Suppressor macrophage treated with lipopolysaccharide for 1 hour (primary cell): ENCODE measurements around the gene UBN1.
"Not testable (repeated sequence)": the region's sequence is repeated elsewhere in the genome, so short reads cannot be mapped to it uniquely, and the experiment has no call there.

Experiments used
- DNase-seq, 3 donors: peaks; one replicate each; pipeline ENCODE4 v3.0.0-alpha.2; 2020 to 2022

Gene UBN1

DNA sequence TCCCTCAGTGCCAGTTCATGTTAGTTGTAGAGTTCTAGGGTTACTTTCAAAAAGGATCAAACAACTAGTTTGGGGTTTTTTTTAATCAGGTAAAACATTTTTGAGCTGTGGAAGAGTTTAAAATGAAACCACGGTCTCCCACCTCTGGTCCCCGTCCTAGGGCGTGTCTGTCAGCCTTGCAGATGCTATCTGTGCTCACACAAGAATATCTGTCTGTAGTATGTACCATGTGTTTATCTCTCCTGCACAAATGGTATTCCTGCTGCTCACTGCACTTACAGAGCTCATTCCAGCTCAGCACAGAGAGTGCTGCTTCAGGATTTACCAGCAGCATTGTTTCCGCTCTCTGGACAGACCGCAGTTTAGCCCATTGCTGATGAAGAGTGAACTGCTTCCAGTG lies 38.9 kb downstream of the UBN1 start:
- no peak for DNase-seq

- no peak for DNase-seq
These were observed 41.3 kb downstream of the UBN1 start for GRCh38 chr16:4888428-4889135.

- DNase-seq, result no peak
These were observed 42.7 kb downstream of the UBN1 start for GRCh38 chr16:4890026-4890425.

- DNase-seq, result no peak
These were observed 43.4 kb downstream of the UBN1 start for GRCh38 chr16:4890686-4891085.

DNA sequence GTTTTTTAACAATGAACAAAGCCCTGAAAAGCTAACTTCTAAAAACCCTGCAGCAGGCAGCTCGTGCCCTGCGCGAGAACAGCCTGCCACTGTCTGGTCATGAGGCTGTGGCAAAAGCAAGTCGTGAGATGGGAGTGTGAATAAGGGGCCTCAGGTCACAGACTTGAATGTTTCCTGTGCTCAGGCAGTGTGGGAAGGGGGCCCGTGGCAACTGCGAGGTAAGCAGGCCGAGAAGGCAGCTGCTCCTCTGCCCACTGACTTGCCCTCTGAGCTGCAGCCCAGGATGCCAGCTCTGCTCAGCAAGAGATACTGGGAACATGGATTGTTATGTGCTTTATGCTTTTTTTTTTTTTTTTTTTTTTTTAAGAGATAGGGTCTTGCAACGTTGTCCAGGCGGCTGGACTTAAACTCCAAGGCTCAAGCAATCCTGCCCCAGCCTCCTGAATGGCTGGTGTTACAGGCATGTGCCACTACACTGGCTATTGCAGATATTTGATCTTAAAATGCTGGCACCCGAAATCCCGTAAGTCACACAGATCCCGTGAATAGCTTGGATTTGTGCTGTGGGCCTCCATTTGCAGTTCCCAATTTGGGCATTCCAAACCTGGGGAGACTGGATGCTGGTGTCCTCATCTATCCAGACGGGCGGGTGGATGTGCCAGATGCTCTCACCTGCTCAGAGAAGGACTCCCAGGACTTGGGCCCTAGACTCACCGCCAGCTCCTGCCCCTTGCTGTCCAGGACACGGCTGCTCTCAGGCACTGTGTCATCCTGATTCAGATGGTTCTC lies 44.0 kb downstream of the UBN1 start:
- DNase-seq, result no peak

DNA sequence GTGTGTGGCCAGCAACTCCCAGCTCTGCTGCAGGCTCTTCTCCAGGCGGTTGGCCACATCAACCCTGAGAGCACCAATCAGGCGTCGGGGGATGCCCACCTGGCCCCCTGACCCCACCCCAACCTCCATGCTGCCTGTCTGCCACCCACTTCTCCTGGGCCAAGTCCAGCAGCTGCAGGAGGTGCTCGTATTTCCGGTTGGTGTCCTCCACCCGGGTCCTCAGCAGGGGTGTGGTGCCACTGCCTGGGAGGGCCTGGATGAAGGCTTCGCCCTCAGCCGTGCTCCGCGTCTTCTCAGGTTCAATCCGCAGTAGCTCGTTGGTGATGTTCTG lies 44.6 kb downstream of the UBN1 start:
- no peak for DNase-seq

DNA sequence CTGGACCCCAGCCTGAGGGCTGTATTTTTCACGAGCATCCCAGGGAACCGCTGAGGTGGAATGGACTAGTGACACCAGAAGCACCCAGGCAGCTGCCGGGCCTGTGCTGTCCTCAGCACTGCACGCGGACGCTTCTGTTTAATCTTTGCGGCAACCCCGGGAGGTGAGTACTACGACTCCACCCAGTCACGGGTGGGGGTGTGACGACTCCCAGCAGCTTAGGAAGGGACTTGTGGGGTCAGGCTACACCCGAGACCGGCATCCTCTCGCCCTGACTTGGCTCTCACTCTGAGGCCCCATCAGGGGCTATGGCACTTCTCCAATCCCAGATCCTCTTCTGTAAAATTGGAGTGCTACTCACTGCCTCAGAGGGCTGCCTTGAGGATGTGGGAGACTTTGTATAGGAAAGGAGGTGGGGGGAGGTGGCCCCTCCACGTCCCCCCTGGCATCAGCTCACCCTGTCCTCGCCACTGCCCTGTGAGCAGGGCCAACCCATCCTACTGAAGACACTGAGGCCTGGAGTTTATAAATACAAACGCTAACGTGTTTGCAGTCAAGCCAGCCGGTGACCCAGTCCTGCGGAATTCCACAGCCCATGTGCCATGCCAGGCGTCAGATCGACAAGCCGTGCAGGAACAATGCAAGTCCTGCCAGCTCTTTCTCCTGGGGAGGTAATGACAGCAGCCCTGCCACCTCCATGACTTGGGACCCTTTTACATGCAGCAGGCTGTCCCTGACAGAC lies 45.3 kb downstream of the UBN1 start:
- DNase-seq, result peak in 1 of 3 donors; percentile 4

GRCh38 chr16:4893103-4893862 lies 46.0 kb downstream of the UBN1 start:
- DNase-seq, result peak in 1 of 3 donors; percentile 10

DNA sequence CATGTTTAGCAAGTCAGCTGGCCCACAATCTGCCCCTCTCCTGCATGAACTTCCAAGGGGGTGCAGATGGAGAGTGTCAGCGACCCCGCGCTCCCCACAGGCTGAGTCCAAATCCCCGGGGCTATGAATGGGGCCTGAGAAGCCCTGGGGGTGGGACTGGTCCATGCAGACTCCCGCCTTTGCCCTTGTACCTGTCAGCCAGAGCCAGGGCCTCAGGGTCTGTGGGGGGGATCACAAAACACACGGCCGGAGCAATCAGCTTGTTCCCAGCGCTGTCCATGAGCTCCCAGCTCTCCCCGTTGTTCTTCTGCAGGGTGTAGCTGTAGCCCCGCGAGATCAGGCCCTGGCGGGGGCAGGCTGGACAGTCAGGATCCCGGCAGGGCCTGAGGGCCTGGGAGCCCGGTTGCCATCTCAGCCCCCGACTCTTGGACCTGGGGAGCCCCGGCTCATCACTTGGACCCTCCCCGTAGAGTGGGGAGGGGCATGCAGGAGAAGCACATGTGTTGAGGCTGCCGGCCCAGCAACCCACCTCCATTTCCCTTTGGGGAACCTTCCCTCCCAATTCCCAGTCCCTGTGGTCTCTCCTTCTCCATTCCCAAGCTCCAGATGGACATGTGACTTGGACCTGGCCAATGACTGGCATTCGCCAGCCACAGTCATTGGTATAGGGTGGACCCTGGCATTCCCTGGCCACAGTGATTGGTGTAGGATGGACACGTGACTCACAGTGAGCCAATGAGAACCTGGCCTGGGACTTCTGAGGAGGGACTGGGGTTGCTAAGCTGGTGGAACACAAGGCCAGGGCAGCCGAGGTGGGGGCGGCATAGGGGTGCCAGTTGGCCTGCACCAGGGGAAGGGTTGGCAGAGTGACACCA lies 47.2 kb downstream of the UBN1 start:
- peak in 2 of 3 donors; percentile 5 to 17 for DNase-seq

DNA sequence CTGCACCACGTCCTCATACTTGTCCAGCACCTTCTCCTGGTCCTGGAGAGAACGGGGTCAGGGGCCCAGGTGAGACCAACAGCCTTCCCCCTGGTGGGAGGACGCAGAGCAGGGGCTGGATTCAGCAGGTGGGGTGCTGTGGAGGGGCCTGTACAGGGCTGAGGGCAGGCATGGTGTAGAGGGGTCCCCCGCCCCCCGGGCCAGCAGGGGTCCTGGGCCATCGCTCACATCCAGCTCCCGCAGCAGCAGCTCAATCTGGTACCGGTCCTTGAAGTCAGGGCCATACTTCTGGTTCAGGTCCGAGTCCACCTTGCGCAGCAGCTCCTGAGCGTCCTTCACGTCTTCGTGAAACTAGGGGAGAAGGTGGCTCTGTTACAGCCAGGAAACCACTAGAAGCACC lies 48.1 kb downstream of the UBN1 start:
- peak in 1 of 3 donors; percentile 7 for DNase-seq

DNA sequence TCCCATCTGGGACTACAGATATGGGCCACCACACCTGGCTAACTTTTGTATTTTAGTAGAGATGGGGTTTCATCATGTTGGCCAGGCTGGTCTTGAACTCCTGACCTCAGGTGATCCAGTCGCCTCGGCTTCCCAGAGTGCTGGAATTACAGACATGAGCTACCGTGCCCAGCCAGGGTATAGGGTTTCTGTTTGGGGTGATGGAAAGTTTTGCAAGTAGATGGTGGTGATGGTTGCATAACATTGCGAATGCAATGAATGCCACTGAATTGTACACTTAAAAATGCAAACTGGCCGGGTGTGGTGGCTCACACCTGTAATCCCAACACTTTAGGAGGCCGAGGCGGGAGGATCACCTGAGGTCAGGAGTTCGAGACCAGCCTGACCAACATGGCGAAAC lies 49.5 kb downstream of the UBN1 start:
- not testable (repeated sequence) for DNase-seq

- no peak for DNase-seq
These were observed 50.0 kb downstream of the UBN1 start for GRCh38 chr16:4897328-4897727.

DNA sequence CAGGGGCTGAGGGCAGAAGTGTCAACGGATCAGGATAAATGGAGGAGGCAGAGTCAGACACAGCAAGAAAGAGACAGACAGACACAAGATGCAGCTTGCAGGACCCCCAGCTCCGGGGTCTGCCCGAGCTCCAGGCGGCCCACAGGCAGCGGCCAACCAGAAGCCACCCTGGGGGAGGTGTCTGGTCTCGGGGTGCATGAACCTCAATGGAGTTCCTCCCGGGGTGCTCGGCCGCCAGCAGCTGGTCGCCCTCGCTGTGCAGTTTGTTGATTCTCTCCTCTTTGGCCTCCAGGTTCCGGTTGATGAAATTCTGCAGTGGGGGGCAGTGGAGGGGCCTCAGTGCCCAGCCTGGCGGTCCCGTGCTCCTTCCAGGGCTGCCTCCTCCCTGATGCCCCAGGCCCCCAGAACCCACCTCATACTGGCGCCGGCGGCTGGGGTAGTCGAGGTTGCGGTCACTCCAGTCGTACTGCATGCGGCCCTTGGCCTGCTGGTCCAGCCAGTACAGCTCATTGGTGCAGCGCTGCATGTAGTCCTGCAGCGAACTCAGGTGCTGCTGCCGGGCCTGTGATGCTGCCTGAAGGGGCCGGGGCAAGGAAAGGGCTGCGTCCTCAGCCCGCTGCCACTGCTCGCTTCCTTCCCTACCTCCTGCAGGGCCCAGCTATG lies 51.7 kb downstream of the UBN1 start:
- peak in 1 of 3 donors; percentile 12 for DNase-seq

DNA sequence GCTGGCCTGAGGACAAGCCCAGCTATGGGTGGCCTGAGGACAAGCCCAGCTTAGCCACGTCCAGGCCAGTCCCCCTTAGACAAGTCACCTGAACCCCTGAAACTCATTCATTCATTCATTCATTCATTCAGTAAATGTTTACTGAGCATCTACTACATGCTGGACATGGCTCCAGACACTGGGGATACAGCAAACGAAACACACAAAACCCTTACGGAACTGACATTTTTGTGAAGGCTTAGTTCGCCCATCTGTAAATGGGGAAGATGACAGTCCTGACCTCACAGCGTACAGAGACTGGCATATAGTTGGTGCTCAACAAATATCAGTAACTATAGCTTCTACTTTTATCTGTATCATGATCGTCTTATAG lies 52.2 kb downstream of the UBN1 start:
- peak in 1 of 3 donors; percentile 11 for DNase-seq

GRCh38 chr16:4900036-4900435 lies 52.8 kb downstream of the UBN1 start:
- no peak for DNase-seq

- no peak for DNase-seq
These were observed 53.5 kb downstream of the UBN1 start for GRCh38 chr16:4900750-4901149.

GRCh38 chr16:4902038-4902437 lies 54.8 kb downstream of the UBN1 start:
- DNase-seq, result no peak

GRCh38 chr16:4904108-4904941 lies 57.0 kb downstream of the UBN1 start:
- peak in 1 of 3 donors; percentile 13 for DNase-seq

DNA sequence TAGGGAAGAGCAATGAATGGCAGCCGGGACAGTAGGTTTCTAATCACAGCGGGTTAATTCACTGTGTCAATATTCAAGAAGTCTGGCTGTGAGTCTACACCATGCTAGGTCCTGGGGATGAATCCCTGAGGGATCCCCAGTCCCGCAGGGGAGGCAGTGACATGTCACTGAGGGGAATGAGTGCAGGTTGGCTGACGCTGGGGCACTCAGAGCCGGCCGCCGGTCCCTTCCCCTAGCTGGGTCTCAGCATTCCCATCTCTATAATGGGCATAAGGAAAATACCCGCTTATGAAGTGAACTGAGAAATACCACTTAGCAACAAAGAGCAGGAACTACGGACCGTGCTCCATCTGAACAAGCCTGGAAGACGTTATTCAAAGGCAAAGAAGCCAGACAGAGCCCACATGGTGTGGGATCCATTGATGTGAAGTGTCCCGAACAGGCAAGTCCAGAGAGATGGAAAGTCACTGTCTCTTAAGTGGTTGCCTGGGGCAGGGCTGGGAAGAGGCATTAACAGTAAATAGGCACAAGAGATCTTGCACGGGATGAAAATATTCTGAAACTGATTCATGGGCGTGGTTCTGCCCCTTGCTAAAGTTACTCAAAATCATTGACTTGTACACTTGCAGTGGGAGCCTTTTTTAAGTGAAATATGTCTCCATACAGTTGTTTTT lies 57.8 kb downstream of the UBN1 start:
- DNase-seq, result peak in 1 of 3 donors; percentile 1

DNA sequence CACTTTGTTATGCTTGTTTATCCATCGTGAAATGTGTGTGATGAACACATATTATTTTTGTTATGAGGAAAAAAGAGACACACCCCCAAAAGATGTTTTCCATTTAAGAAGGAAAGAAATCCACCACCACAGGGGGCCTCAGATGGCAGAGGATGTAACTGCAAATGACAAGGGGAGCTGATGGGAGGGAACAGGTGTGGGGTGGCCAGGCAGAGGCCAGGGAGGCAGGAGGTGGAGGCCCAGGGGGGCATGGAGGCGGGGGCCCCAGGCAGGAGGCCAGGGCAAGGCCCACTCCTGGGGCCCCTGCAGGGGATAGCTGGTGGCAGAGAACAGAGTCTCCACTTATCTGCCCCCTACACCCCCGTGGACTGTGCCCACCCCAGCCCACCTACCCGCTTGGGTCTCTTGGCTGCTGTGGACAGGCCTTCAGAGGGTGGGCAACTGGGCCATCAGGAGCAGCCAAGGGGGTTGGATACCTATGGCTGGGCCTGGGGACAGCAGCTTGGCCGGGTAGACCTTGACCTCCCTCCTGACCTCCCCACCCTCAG lies 61.6 kb downstream of the UBN1 start:
- no peak for DNase-seq
